ENCODE results near the gene CDH4. TPM values are rescaled to one million over a fixed set of nuclear protein-coding genes. Genes with fewer than 3 reads are reported as not detected.

Gene CDH4
- total and polyA plus RNA-seq, 2 donors from 2014 or later: 1.1 TPM; not detected in 1

DNA sequence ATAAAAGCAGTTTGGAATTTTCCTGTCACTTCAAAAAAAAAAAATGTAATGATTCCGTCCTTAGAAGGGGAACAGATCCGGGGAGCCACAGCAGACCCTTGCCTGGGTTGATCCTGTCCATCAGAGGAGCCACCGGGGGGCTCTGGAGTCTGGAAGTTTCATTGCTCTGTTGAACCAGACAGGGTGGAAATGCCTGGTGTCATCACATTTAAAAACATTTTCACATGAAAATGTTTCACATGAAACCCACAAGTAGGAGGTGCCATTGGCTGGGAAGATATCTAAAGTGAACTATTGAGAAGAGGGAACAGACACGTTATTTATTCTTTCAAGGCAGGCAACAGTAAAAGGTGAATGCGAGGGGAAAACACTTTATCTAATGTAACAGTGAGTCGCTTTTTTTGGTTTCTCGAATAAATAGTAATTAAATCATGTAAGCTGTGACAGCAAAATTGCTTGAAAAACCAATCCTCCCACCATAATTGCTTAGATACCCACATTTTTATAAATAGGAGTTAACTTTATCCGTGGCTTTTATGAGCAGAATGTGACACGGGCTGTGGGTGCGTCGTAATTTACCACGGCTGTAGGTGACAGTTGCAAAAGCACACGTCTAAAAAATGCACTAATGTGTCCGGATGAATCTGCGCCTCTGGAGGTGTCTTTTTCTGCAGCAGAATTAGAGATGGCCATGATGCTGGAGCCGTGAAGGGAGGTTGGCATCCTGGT, 490.2 kb downstream of the CDH4 start:
- H3K27ac ChIP-seq (ENCODE audit: low read depth in 2 of 2, low read length in 2 of 2): no peak overlapping the region
- no peak for FAIRE-seq
- intact Hi-C loops (cut with DNase I): no loop called here
- TF ChIP-seq, protein P1, sequence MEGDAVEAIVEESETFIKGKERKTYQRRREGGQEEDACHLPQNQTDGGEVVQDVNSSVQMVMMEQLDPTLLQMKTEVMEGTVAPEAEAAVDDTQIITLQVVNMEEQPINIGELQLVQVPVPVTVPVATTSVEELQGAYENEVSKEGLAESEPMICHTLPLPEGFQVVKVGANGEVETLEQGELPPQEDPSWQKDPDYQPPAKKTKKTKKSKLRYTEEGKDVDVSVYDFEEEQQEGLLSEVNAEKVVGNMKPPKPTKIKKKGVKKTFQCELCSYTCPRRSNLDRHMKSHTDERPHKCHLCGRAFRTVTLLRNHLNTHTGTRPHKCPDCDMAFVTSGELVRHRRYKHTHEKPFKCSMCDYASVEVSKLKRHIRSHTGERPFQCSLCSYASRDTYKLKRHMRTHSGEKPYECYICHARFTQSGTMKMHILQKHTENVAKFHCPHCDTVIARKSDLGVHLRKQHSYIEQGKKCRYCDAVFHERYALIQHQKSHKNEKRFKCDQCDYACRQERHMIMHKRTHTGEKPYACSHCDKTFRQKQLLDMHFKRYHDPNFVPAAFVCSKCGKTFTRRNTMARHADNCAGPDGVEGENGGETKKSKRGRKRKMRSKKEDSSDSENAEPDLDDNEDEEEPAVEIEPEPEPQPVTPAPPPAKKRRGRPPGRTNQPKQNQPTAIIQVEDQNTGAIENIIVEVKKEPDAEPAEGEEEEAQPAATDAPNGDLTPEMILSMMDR (IDR thresholded peaks at IDR 0.05; ENCODE audit: borderline replicate concordance, extremely low read depth, insufficient read depth): no peak
- H3K9me3 ChIP-seq (ENCODE audit: control insufficient read depth in 2 of 3, insufficient read depth in 1 of 3, low read length in 3 of 3): no peaks in the 10 kb centered on the region
- no peak overlapping the region for H3K4me3 ChIP-seq (ENCODE audit: low read length in 3 of 3)
- H3K27me3 ChIP-seq (ENCODE audit: control insufficient read depth, insufficient read depth, low read length): no peaks in the 10 kb centered on the region
- no peaks in the 10 kb centered on the region for H3K36me3 ChIP-seq (ENCODE audit: control insufficient read depth in 2 of 3, insufficient read depth in 3 of 3, low read length in 3 of 3)
- peak in 3 of 5 donors; percentile 20 to 33 (median 27) for DNase-seq
- H3K9ac ChIP-seq (ENCODE audit: low read length in 3 of 3): no peak overlapping the region
- no peaks in the 10 kb centered on the region for H3K4me1 ChIP-seq (ENCODE audit: control insufficient read depth in 2 of 3, insufficient read depth in 2 of 3, low read depth in 1 of 3, low read length in 3 of 3)

DNA sequence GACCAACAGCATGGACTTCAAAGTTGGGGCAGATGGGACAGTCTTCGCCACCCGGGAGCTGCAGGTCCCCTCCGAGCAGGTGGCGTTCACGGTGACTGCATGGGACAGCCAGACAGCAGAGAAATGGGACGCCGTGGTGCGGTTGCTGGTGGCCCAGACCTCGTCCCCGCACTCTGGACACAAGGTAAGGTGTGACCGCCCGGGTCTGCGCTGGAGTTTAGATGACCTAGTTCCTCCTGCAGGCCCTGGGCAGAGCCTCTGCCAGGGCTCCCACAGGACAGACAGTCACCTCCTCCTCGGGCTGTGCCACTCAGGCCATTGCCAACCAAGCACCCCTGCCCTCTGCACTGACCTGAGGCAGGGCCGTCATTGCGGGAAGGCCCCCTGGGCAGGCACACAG, 491.5 kb downstream of the CDH4 start:
- no peak overlapping the region for H3K9ac ChIP-seq (ENCODE audit: low read length in 3 of 3)
- TF ChIP-seq, protein P1 (IDR thresholded peaks at IDR 0.05; ENCODE audit: borderline replicate concordance, extremely low read depth, insufficient read depth): no peak
- FAIRE-seq (no peak), DNase-seq (peak in 1 of 5 donors; percentile 56)
- H3K9me3 ChIP-seq (ENCODE audit: control insufficient read depth in 2 of 3, insufficient read depth in 1 of 3, low read length in 3 of 3): no peaks in the 10 kb centered on the region
- no peaks in the 10 kb centered on the region for H3K36me3 ChIP-seq (ENCODE audit: control insufficient read depth in 2 of 3, insufficient read depth in 3 of 3, low read length in 3 of 3)
- no peaks in the 10 kb centered on the region for H3K27me3 ChIP-seq (ENCODE audit: control insufficient read depth, insufficient read depth, low read length)
- no peaks in the 10 kb centered on the region for H3K4me1 ChIP-seq (ENCODE audit: control insufficient read depth in 2 of 3, insufficient read depth in 2 of 3, low read depth in 1 of 3, low read length in 3 of 3)
- no peak overlapping the region for H3K27ac ChIP-seq (ENCODE audit: low read depth in 2 of 2, low read length in 2 of 2)
- intact Hi-C loops (cut with DNase I): no loop called here
- H3K4me3 ChIP-seq (ENCODE audit: low read length in 3 of 3): no peak overlapping the region

DNA sequence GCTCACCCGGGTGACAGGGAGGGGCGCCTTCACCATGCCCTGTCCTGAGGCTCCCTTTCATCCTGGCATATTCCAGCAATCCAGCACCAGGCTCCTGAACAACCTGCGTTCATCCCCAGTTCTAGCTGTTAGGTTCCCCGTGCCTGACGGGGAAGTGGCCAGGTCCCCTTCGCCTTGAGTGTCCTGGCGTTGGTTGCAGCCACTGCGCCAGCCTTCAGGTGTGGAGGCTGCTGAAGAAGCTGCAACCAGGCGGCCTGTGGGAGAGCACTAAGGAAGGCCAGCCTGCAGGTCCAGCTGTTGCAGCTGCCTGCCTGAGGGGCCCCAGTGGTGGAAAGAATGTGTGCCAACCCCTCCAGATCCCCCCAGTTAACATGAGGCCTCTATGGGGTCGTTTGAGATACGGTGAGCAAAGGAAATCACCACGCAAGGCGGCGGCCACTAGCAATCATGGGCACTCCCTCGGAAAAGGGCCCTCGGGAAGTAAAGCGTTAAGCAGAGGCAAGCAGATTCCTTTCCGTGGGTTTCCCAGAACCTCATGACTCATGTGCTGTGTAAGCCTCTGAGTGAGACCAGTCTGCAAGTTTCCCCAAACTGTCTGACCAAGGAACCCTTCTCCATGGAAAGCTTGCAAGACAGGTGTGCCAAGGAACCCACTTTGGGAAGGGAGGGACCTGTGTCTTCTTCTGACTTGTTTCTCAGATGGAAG, 492.8 kb downstream of the CDH4 start:
- no peaks in the 10 kb centered on the region for H3K36me3 ChIP-seq (ENCODE audit: control insufficient read depth in 2 of 3, insufficient read depth in 3 of 3, low read length in 3 of 3)
- no peaks in the 10 kb centered on the region for H3K4me1 ChIP-seq (ENCODE audit: control insufficient read depth in 2 of 3, insufficient read depth in 2 of 3, low read depth in 1 of 3, low read length in 3 of 3)
- H3K27ac ChIP-seq (ENCODE audit: low read depth in 2 of 2, low read length in 2 of 2): no peak overlapping the region
- intact Hi-C loops (cut with DNase I): no loop called here
- DNase-seq: peak in 1 of 5 donors; percentile 30
- no peak for FAIRE-seq
- H3K9me3 ChIP-seq (ENCODE audit: control insufficient read depth in 2 of 3, insufficient read depth in 1 of 3, low read length in 3 of 3): no peaks in the 10 kb centered on the region
- no peaks in the 10 kb centered on the region for H3K27me3 ChIP-seq (ENCODE audit: control insufficient read depth, insufficient read depth, low read length)
- H3K4me3 ChIP-seq (ENCODE audit: low read length in 3 of 3): no peak overlapping the region
- TF ChIP-seq, protein P1 (IDR thresholded peaks at IDR 0.05; ENCODE audit: borderline replicate concordance, extremely low read depth, insufficient read depth): no peak
- H3K9ac ChIP-seq (ENCODE audit: low read length in 3 of 3): no peak overlapping the region

Measured in kidney (tissue), 14 donors.